Cardiac muscle cell (in vitro differentiated cells and primary cell): ENCODE results near the gene ITGA6. TPM values are rescaled to one million over a fixed set of nuclear protein-coding genes. Genes with fewer than 3 reads are reported as not detected.

Experiments
- DNase-seq, 2 donors: peaks; one replicate each; pipeline versions ENCODE4 v3.0.0 to v3.0.0-alpha.2; 2010 to 2017; ENCODE audit warnings: low read depth in 1 of 2, low spot score in 1 of 2
- H3K27ac ChIP-seq: fragments of 200-600 bp; sonication (generic); 2 replicates; pipeline ENCODE4 v1.5.1; 2016
- H3K27me3 ChIP-seq: fragments of 200-600 bp; sonication (generic); 2 replicates; pipeline ENCODE4 v1.6.0; 2016; ENCODE audit warnings: control low read depth
- H3K36me3 ChIP-seq: fragments of 200-600 bp; sonication (generic); 2 replicates; pipeline ENCODE4 v1.5.1; 2016; ENCODE audit warnings: control low read depth
- H3K4me1 ChIP-seq: fragments of 200-600 bp; sonication (generic); 2 replicates; pipeline ENCODE4 v1.8.1; 2017; ENCODE audit warnings: low read depth, mild to moderate bottlenecking, mixed run types
- H3K4me3 ChIP-seq: fragments of 200-600 bp; sonication (generic); 2 replicates; pipeline ENCODE4 v1.5.1; 2016; ENCODE audit warnings: mild to moderate bottlenecking
- H3K9me3 ChIP-seq: fragments of 200-600 bp; sonication (generic); 2 replicates; pipeline ENCODE4 v1.5.1; 2017; ENCODE audit warnings: low read depth, mild to moderate bottlenecking, control low read depth
- polyA plus RNA-seq: library from polyadenylated mRNA; unstranded; fragments of >200 nt; fragmentation: Nextera tagmentation; extraction: Ambion mirVana; gene quantifications from 2 replicates; pipeline ENCODE4 v1.2.1, GENCODE V29; 2016
- total RNA-seq: library from RNA; depleted of rRNA; stranded (reverse); fragments of >200 nt; gene quantifications from 2 replicates; pipeline ENCODE4 v1.2.3, GENCODE V29; 2016
- TF ChIP-seq, protein P1 (sequence below): IDR thresholded peaks from 2 replicates; pipeline ENCODE4 v1.5.1; 2012; ENCODE audit warnings: low read depth, mild to moderate bottlenecking, low read length

The ITGA6 gene
- total and polyA plus RNA-seq, 2 experiments from 2014 or later, result 16.3 to 28.3 TPM

DNA sequence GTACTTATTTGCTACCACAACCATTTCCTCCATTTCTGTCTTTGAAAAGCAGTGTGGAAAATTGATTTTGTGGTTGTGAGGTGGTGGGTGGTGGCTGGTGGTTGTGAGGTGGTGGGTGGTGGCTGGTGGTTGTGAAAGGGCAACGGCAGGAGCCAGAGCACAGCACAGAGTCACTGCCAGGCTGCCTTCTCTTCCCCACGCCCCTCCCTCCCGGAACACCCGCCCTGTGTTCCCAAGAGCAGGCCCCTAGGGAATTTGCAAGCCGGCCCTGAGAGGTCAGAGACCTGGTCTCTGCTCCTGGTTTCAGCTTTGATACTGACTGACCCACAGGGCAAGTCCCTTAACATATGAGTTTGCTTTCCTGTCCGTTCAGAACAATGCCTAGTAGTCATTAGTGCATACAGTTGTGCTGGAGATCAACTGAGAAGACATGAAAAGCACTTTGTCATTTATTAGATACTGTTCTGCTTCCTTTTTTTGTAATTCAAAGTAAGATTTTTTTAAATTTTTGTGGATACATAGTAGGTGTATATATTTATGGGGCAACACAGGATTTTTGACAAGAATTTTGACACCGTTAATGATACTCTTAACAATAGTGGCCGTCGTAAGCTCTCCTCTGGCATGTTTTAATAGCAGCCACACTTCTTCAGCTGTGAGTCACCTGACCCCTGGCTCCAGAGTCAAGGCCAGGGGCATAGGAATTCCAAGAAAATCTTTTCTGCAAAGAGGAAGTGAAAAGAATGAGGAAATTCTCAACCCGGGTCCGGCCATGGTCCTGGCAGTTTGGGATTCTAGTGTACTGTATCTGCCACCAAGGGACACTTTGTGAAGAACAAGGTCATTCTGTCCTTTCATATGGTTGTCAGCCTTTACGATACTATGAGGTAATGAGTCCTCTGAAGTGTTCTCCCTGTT lies 53.2 kb downstream of the ITGA6 start:
- DNase-seq, result peak; percentile 13 to 51
- Histone ChIP-seq H3K4me3 (no peak overlapping the region), H3K9me3 (no peaks in the 10 kb centered on the region), H3K27ac (peak overlapping the region; percentile 76), H3K36me3 (no peaks in the 10 kb centered on the region), H3K4me1 (peaks cover 18% of the 10 kb centered on the region), H3K27me3 (no peaks in the 10 kb centered on the region)
- TF ChIP-seq, protein P1, sequence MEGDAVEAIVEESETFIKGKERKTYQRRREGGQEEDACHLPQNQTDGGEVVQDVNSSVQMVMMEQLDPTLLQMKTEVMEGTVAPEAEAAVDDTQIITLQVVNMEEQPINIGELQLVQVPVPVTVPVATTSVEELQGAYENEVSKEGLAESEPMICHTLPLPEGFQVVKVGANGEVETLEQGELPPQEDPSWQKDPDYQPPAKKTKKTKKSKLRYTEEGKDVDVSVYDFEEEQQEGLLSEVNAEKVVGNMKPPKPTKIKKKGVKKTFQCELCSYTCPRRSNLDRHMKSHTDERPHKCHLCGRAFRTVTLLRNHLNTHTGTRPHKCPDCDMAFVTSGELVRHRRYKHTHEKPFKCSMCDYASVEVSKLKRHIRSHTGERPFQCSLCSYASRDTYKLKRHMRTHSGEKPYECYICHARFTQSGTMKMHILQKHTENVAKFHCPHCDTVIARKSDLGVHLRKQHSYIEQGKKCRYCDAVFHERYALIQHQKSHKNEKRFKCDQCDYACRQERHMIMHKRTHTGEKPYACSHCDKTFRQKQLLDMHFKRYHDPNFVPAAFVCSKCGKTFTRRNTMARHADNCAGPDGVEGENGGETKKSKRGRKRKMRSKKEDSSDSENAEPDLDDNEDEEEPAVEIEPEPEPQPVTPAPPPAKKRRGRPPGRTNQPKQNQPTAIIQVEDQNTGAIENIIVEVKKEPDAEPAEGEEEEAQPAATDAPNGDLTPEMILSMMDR, result no peak

DNA sequence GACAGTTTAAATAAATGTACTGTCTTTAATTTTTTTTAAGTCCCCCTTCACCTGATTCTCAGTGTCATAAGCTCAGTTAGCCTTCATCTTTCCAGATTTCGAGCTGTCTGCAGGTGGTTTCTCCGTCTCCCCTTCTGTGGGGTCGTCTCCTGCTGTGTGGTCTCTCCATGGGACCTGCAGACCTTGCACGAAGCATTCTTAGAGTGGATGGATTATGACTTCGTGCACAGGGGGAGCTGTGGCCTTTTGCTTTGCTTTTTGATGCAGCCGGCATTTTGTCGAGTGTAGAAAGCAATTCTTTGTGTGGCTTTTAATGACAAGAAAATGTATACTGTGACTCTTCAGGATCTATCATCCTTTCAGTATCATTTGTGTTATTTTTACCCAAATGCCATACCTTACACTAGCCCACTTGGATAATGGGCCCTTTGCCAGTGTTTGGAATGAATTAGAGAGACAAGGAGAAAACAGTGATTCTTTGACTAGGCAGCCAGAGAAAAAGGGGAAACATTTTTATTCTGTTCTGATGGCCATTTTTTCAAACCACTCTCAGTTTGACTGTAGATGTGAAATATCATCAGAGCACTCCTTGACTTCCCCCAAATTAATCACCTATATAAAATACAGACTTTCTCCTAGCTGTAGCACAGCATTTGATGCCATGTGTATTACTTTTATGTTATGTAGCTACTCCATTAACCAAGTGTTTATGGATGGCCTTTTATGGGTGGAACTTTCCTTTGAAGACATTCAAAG lies 54.3 kb downstream of the ITGA6 start:
- Histone ChIP-seq H3K36me3 (no peaks in the 10 kb centered on the region), H3K27me3 (no peaks in the 10 kb centered on the region), H3K4me1 (peaks cover 18% of the 10 kb centered on the region), H3K27ac (no peak overlapping the region), H3K4me3 (no peak overlapping the region), H3K9me3 (no peaks in the 10 kb centered on the region)
- TF ChIP-seq, protein P1, result no peak
- peak in 1 of 2 donors; percentile 29 for DNase-seq

DNA sequence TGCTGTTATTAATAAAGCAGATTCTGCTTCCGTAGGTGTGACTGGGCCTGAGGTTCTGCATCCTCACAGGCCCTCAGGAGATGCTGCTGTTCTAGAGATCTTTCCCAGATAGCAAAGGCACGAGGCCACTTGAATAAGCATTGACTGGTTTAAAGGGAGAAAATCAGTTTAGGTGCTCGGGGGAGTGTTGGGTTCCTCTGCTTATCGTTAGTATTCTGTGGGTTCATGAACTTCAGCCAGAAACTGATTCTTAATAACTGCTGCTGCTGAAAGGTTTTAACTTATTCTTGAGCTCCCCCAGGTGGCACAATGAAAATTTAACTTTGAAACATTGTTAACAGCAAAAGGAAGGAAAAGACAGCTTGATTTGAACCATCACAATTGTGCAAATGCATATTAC lies 56.9 kb downstream of the ITGA6 start:
- Histone ChIP-seq H3K4me1 (peaks cover 18% of the 10 kb centered on the region), H3K27ac (no peak overlapping the region), H3K4me3 (no peak overlapping the region), H3K9me3 (no peaks in the 10 kb centered on the region), H3K27me3 (no peaks in the 10 kb centered on the region), H3K36me3 (no peaks in the 10 kb centered on the region)
- TF ChIP-seq, protein P1, result peak; percentile 42
- peak; percentile 25 to 51 for DNase-seq

DNA sequence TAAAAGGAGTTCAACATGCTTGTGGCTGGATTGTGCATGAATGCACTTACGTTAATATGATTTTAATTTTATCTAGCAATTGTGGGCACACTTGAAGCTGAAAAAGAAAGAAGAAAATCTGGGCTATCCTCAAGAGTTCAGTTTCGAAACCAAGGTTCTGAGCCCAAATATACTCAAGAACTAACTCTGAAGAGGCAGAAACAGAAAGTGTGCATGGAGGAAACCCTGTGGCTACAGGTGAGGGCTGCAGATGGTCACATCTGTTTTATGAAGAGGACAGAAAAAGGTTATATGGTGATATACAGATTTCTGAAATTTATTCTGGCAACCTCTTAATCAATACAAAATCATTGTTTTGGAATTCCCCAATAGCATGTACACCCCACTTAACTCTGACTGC lies 57.3 kb downstream of the ITGA6 start:
- Histone ChIP-seq H3K27ac (no peak overlapping the region), H3K4me1 (peaks cover 18% of the 10 kb centered on the region), H3K4me3 (no peak overlapping the region), H3K27me3 (no peaks in the 10 kb centered on the region), H3K36me3 (no peaks in the 10 kb centered on the region), H3K9me3 (no peaks in the 10 kb centered on the region)
- TF ChIP-seq, protein P1, result no peak
- no peak for DNase-seq

DNA sequence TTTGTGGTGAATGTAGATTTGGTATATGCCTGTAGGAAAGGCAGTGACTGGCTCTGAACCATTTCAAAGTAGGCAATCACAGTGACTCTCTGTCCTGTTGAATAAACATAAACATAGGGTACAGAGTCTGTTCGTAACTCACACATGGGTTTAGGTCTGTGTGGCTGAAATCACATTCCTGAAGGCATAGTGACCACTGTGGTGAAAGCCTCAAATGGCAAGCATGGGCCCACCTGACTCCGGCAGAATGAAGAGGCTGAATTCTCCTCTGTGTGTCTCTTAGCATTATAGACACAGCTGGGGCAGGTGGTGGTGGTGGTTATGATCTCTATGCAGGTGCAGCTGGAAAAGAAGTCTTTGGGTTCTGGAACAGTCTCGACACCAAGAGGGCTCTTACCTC lies 61.2 kb downstream of the ITGA6 start:
- Histone ChIP-seq H3K27ac (no peak overlapping the region), H3K27me3 (no peaks in the 10 kb centered on the region), H3K4me3 (no peak overlapping the region), H3K9me3 (no peaks in the 10 kb centered on the region), H3K36me3 (peaks cover 9% of the 10 kb centered on the region), H3K4me1 (no peaks in the 10 kb centered on the region)
- TF ChIP-seq, protein P1, result no peak
- no peak for DNase-seq
